Measurements from ENCODE around the gene RNU1-4.
"Not testable (repeated sequence)": the region's sequence is repeated elsewhere in the genome, so short reads cannot be mapped to it uniquely, and the experiment has no call there.

RNU1-4 gene

GRCh38 chr1:16786362-16786761 is 46.0 kb downstream of the RNU1-4 start:
- DNase-seq (ENCODE audit: low read depth); H3K4me3 ChIP-seq (ENCODE audit: low read length): not testable (repeated sequence)

GRCh38 chr1:16787175-16787574 is 46.9 kb downstream of the RNU1-4 start:
- H3K4me3 ChIP-seq (ENCODE audit: low read length); DNase-seq (ENCODE audit: low read depth): not testable (repeated sequence)

DNA sequence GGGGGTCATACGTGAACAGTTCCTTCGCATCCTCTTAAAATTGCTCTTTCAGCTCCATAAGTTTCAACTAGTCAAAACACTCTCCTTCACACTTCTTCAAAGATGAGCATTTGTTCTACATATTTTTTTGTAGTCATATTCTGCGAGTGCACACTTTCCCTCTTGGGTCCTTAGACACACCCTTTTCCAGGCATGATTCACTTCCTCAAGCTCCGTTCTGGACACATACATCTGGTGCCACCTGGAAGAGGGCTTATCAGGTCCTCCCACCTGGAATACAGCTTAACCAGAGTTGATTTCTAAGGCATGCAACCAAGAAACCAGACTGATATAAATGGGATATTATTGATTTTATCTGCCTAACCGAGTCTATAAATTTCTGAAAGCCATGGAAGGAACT is 47.4 kb downstream of the RNU1-4 start:
- DNase-seq (ENCODE audit: low read depth); H3K4me3 ChIP-seq (ENCODE audit: low read length): not testable (repeated sequence)

All from epithelial cell of esophagus (primary cell).